EL (cell line): ENCODE data around the gene RHBDL1.

Experiments
- DNase-seq: peaks from one replicate; pipeline ENCODE4 v3.0.0-alpha.2; 2016

Gene RHBDL1

DNA sequence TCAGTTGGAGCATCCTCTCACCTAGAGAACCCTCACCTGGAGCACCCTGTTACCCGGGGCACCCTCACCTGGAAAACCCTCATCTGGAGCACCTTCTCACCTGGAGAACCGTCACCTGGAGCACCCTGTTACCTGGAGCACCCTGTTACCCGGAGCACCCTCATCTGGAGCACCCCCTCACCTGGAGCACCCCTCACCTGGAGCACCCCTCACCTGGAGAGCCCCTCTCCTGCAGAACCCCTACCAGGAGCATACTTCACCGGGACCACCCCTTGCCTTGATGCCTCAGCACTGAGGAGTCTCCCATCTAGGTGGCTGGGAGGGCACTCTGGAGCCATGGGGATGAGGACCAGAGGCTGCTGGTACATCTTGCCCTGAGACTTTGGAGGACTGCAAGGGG lies 33.5 kb downstream of the RHBDL1 start:
- DNase-seq = no peak

DNA sequence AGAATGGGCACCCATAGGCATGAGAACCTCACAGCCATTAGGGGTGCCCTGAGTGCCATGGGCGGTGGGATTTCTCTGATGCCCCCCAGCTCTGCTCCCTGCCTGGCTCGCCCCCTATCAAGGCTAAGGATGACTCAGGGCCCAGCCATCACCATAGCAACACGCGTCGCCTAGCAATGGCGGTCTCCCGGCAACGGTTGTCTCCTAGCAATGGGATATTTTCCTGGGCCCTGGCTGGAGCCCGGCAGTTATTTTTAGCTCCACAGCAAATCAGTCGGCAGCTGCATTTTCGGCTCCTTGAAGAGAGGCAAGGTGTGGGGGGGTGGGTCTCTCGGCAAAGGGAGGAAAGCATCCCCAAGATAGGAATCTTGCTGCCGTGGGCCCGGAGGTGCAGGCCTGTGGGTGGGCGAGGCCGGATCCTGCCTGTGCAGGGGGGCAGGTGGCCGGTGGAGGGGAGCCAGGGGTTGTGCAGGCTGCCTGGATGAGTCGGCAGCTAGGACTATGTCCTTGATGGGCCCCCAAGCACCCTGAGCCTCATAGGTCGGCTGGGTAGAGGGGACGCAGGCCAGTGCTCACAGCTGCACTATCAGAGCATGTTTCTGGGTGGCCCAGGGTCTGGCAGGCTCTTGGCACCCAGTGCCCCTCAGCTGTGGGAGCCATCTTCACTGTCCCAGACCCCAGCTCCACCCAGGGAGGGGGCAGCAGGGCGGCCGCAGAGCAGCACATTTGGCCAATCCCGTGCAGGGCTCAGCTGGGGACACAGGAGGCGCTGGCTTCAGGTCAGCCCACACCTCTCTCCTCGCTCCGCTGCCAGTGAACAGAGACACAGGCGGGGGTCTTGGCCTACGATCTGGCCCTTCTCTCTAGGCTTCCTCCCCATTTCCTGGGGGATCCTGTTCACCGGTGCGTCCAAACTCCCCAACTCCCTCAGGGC lies 34.4 kb downstream of the RHBDL1 start:
- DNase-seq = peak; percentile 66

DNA sequence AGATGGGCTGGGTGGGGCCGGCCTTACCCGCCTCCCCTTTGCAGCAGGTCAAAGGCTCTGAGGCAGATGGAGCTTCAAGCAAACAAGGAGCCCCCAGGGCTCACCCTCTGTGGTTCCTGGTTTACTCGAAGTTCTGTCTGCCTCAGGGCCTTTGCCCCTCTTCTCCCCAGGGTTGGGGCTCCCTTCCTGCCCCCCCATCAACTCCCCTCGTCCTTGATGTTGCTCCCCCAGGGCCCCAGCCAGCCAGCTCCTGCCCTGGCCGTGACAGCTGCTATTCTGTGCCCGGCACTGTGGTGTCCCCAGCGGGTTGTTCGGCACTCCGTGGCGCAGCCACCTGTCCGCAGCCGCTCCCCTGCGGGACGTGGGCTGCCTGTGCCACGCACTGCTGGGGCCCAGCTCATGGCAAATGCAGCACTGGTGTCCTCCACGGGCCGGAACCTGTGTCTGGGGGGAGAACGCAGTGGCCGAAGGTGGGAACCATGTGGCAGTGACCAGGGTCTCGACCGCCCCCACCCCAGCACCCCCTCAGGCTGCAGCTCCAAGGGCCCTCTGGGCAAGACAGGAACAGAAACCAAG lies 35.1 kb downstream of the RHBDL1 start:
- no peak for DNase-seq

DNA sequence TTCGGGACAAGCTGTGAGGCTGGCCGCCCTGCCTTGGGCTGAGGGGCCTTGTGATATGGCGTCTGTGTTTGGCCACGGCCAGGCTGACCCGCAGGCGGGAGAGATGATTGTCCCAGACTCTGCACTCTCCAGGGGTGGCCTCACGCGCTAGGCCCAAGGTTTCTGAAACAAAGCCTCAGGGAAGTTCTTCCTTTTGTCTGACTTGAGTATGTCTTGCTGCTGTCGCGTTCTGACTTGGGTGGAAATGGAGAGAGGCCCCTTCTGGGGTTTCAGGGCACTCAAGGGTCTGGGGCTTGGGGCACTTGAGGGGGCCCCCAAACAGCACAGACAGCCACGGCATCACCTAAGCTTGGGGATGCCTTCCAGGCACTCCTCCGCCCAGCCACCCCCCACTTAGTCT lies 35.6 kb downstream of the RHBDL1 start:
- no peak for DNase-seq

DNA sequence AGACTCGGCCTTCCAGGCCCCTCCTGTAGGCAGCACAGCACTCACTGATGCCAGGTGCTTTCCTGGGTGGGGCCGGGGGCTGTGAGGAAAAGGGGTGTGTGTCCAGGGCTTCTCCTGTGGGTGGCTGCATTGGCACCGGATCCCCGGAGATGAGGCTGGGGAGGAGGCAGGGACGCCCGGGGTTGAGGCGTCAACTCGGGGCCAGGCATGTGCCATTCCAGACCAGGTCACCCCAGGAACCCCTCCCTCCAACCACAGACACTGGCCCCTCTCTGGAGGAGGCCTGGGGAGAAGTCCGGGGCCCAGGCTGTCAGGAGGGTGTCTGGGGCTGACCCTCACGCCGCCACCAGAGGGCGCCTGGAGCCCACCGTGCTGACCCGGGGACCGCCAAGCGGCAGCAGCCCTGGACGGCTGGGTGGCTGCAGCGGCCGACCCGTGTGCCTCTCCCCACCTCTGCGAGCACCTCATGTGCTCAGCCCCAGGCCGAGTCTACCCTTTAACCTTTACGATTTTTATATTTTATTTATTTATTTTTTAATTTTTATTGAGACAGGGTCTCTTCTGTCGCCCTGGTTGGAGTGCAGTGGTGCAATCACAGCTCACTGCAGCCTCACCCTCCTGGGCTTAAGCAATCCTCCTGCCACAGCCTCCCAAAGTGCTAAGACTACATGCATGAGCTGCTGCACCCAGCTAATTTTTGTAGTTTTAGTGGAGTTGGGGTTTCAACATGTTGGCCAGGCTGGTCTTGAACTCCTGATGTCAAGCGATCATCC lies 36.3 kb downstream of the RHBDL1 start:
- DNase-seq = peak; percentile 66

DNA sequence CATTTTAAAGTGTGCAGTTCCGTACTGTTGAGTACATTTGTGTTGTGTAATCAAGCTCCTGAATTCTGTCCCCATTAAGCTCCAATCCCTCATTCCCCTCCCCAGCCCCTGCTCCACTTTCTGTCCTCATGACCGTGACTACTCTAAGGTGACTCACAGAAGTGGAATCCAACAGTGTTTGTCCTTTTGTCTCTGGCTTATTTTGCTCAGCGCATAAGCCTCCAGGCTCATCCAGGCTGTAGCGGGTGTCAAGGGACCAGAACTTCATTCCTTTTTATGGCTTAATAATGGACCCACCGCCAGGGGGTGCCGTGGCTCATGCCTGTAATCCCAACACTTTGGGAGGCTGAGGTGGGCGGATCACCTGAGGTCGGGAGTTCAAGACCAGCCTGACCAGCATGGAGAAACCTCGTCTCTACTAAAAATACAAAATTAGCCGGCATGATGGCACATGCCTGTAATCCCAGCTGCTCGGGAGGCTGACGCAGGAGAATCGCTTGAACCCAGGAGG lies 37.3 kb downstream of the RHBDL1 start:
- DNase-seq = peak; percentile 97

DNA sequence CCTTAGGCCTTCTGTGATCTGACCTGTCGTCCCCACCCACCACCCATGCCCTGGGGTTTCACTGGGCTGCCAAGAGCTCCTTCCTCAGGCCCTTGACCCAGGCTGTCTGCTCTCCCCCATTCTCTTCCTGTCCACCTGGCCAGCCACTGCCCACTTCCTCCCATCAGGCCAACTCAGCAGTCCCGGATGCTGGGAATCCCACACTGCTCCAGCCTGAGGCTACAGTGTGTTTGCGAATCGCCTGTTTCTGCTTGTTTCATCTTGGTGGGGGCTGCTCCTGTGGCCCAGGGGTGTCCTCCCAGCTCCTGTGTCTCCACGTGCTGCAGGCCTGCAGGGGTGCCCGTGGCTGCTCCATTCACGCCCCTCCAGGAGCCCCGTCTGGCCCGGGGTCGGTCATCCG lies 38.6 kb downstream of the RHBDL1 start:
- peak; percentile 54 for DNase-seq

DNA sequence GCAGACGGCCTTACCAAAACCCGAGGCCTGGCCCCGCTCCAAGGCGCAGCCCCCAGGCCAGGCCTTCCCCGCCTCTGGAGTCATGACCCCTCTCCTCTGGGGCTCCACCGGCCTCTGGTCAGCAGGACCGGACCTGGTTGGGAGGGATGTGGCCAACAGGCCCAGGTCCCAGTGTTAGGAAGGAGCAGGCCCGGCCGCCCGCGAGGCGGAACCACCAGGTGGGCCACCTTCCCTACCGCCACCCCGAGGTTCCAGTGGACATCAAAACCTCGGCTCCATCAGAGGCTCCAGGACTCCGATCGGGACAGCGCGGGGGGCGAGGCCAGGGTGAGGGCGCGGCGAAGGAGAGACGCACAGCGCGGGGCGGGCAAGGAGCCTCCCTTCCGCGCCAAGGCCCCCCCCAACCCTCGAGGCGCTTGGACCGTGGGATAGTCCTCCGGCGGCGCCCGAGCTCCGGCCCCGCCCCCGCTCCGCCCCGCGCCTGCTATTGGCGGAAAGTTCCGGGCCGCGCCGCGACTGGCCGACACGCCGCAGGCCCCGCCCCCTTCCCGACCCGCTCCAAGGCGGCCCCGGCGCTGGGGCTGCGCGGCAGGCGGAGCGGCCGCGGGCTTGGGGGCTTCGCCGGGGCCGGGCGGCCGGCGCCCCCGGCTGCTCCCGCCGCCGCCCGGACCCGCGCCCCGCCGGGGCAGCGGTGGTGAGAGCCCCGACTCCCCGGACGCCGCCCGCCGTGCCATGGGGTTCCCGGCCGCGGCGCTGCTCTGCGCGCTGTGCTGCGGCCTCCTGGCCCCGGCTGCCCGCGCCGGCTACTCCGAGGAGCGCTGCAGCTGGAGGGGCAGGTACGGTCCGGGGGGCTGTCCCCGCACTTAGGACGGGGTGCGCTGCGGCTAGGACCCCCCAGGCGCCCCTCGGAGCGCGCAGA lies 39.3 kb downstream of the RHBDL1 start, which contains the start of gene METRN:
Gene METRN, plus strand, starts transcription at position 561 of the 919 bp plus-strand sequence. Its CDS starts 172 bp downstream, at position 733.
- DNase-seq = peak; percentile 89

DNA sequence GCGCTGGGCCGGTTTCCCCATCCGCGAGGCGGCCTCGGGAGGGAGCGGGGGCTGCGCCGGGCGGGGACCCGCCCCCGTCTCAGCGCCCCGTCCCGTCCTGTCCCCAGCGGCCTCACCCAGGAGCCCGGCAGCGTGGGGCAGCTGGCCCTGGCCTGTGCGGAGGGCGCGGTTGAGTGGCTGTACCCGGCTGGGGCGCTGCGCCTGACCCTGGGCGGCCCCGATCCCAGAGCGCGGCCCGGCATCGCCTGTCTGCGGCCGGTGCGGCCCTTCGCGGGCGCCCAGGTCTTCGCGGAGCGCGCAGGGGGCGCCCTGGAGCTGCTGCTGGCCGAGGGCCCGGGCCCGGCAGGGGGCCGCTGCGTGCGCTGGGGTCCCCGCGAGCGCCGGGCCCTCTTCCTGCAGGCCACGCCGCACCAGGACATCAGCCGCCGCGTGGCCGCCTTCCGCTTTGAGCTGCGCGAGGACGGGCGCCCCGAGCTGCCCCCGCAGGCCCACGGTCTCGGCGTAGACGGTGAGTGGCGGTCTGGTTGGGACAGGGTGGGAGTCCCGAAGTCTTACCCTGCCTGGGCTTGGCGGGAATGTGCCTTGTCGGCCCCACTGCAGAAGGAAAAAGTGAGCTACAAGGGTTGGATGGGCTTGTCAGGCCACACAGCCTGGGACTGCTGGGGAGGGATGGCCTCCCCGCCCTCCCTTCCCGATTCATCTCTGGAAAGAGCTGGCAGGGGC lies 40.2 kb downstream of the RHBDL1 start:
- DNase-seq = peak; percentile 38

DNA sequence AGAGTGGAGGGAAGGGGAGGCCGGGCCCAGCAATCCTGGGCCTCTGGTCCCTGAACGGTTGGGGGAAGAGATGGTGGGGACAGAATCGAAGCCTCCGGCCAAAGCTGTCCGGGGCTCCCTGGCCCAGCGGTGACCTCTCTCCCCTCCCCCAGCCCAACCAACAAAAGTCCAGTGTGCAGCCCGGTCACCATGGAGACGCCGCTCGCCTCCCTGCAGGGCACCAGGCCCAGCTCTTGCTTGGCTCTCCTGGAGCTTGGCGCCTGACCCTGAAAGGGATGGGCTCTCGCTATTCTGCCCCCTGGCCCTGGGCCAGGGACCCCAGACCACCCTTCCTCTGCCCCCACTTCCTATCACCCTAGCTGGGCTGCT lies 40.7 kb downstream of the RHBDL1 start:
- peak; percentile 51 for DNase-seq

DNA sequence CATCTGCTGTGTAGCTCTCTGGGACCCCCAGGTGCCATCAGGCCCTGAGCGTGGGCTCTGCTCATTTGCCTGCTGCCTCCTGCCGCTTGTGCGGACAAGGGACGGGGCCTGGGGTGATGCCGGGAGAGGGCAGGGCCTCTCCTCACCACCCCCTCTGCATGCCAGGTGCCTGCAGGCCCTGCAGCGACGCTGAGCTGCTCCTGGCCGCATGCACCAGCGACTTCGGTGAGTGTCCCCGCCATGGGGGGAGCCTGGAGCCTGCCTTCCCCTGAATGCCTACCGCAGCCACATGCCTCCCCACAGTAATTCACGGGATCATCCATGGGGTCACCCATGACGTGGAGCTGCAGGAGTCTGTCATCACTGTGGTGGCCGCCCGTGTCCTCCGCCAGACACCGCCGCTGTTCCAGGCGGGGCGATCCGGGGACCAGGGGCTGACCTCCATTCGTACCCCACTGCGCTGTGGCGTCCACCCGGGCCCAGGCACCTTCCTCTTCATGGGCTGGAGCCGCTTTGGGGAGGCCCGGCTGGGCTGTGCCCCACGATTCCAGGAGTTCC lies 41.4 kb downstream of the RHBDL1 start:
- DNase-seq = no peak

DNA sequence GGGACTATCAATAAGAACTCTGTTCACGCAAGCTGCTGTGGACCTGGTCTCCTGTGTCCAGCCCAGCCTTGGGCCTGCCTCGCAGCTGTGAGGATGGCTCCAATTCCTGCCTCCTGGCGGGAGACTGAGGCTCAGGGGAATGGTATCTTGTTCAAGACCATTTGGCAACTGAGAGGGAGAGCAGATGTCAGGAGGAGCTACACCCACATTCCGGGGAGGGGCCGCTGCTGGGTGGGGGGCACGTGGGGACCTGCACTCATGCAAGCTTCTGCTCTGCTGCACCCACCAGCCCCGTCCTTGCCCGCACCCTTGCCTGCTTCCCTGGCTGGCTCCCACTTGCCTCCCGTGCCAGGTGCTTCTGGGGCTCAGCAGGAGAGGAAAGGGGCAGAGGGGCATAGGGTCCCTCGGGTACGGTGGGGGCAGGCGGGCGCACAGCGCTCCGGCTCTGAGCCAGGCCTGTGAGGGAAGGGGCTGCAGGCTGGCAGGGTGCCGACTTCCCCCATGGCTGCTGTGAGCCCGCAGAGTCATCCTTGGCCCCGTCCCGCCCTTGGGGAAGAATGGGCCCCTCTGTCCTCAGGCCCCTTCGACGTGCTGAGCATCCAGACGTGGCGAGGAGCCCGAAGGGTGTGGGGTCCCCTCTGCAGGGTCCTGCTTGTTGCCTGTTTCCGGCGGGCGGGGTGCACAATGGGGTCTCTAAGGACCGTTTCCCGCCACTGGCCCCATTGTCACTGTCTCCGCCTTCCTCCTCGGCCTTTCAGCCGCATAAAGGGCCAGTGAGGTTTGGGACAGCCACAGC lies 42.2 kb downstream of the RHBDL1 start:
- no peak for DNase-seq

DNA sequence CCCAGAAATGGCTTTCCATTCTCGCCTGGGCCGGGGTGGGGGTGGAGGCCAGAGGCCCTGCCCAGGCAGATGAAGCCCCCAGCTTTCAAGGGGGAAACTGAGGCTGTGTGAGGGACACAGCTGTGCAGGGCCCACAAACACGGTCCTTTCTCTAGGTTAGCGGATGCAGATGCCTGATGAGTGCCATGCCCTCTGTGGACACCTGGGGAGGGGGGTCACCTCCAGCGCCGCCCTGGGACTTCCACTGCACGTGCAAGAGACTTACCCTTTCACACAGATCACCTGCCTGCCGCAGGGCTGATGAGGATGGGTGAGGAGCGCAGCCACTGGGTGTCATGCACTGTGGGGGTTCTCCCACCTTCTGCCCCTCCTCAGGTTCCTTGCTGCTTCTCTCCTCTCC lies 42.9 kb downstream of the RHBDL1 start:
- no peak for DNase-seq

DNA sequence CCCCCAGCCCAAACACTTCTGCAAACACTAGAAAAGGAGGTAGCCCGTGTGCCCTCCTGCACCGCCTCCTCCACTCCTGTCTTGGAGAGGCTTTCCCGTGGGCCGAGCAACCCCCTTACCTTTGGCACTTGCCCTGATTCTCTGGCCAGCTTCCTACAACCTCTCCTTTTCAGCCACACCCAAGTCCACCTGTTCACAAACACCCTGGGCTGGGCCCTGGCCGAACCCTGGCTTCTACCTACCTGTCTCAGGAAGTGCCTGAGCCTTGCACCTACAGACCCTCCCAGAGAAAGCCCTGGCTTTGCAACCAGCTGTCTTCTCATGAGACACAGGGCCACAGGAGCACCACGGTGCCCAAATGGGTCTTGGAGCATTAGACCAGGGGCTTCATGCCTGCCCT lies 43.5 kb downstream of the RHBDL1 start:
- no peak for DNase-seq

DNA sequence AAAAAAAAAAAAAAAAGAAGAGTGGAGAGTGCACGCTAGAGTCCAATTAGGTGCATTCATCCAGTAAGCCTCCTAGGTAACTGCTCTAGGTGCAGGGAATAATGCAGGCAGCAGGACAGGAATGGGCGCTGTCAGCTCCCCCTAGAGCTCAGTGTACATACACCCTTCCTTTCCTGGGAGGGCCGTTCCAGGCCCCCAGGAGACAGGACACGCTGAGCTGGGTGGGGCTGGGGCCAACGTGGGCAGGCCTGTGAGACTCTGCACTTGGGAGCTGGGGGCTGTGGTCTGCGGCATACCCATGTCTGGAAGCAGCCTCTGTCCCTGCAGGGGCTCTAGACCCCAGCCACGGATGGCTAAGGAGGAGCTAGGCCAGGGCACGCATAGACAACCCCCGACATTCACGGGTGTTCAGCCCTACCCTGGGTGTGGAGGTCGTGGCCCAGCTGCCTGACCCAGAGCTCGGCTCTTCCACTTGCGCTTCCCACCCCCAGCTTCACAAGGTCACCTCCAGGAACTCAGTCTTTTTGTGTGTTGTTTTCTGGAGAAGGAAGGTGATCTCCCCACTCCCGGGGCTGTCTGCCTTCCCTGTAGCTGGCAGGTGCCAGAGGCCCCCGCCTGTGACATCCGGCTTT lies 44.5 kb downstream of the RHBDL1 start:
- DNase-seq = peak; percentile 32

DNA sequence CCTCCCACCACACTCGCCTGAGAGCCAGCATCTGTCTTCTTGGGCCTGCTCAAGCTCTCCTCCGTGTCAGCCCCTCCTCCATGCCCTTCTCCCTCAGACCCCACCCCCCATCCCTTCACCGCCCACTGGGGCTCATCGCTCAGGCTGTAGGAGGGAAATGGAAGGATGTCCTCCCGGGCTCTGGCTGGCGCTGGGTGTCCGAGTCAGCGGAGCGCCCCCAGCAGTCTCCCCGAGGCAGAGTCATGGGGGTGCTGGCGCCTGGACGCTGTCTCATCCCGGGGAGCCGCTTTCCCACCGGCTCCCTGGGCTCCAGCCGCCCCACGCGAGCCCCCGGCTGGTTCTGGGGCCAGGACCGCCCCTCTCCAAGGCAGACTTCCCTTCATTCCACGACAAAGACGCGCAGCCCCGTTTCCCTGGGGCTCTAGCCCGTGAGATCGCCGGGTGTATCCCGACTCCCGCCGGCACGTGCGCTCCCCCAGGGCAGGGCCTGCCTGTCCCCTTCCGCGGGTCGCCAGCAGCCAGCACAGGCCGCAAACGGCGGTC lies 45.0 kb downstream of the RHBDL1 start:
- DNase-seq = peak; percentile 88

DNA sequence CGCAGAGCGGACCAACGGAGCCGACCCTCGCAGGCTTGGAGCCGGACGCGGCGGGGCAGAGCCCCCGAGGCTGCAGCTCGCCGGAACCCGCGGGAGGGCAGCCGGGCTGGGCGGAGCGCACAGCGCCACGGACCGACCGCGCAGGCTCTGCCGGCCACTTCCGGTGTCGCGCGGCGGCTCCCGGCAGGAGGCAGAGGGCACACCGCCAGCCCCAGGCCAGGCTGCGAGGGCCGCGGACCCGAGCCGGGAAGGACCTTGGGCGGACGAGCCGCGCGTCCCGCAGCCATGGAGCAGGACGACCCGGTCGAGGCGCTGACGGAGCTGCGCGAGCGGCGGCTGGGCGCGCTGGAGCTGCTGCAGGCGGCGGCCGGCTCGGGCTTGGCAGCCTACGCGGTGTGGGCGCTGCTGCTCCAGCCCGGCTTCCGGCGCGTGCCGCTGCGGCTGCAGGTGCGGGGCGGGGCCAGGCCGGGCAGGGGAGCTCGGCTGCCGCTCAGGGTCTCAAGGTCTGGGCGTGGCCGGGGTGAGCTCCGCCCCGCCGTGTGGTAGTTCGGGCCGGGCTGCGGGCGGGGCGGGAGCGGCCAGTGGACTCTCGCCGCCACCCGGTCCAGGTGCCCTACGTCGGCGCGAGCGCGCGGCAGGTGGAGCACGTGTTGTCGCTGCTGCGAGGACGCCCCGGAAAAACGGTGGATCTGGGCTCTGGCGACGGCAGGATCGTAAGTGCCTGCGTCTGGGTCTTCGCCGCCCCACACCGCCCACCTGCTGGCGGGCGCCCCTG lies 45.7 kb downstream of the RHBDL1 start, which contains the start of gene ANTKMT:
Gene ANTKMT, plus strand, starts transcription at position 157 of the 775 bp plus-strand sequence. Its CDS starts 129 bp downstream, at position 286.
- peak; percentile 79 for DNase-seq

DNA sequence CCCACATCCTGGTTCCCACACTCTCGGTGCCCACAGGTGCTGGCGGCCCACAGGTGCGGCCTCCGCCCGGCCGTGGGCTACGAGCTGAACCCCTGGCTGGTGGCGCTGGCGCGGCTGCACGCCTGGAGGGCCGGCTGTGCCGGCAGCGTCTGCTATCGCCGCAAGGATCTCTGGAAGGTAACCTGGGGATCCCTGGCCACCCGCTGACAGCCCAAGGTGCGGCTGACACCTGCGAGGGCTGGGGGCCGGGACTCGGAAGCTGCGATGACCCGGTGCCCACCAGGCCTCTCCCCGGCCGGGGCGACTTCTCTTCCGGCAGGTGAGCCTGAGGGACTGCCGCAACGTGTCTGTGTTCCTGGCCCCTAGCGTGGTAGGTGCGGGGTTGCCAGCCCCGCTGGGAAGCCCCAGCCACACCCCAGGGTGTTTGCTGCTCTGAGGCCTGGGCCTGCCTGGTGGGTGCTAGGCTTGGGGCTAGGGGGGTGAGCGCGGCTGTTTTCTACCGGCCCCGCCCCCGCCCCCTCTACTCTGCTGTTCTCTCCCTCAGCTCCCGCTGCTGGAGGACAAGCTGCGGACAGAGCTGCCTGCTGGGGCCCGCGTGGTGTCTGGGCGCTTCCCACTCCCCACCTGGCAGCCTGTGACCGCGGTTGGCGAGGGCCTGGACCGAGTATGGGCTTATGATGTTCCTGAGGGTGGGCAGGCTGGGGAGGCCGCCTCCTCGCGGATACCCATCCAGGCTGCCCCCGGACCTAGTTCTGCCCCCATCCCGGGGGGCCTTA lies 46.5 kb downstream of the RHBDL1 start:
- no peak for DNase-seq
